Stimulated activated CD8-positive, alpha-beta memory T cell treated with anti-CD3 and anti-CD28 coated beads, Interleukin-12 subunit alpha, Interleukin-12 subunit beta, amount 100 ng/mL, for 24 hours (primary cell): ENCODE measurements around the gene SLC17A7.
"Not testable (repeated sequence)": the region's sequence is repeated elsewhere in the genome, so short reads cannot be mapped to it uniquely, and the experiment has no call there.

Experiments
- DNase-seq: peaks from one replicate; pipeline ENCODE4 v3.0.0-alpha.2; 2020; ENCODE audit errors: extremely low read depth

The SLC17A7 gene

GRCh38 chr19:49444100-49444700 is 2.9 kb upstream of the SLC17A7 start:
- DNase-seq: not testable (repeated sequence)

GRCh38 chr19:49443366-49444099 is 2.2 kb upstream of the SLC17A7 start:
- DNase-seq: peak; percentile 84

GRCh38 chr19:49442771-49443365 is 1.5 kb upstream of the SLC17A7 start:
- no peak for DNase-seq

GRCh38 chr19:49442354-49442753 is 1.0 kb upstream of the SLC17A7 start:
- no peak for DNase-seq

- no peak for DNase-seq
Observed at GRCh38 chr19:49441960-49442350, 628 bp upstream of the SLC17A7 start.

GRCh38 chr19:49440439-49441209 is 703 bp downstream of the SLC17A7 start:
- DNase-seq: no peak

GRCh38 chr19:49439836-49440235 is 1.5 kb downstream of the SLC17A7 start:
- no peak for DNase-seq

- DNase-seq: no peak
Observed at GRCh38 chr19:49438261-49438660, 3.1 kb downstream of the SLC17A7 start.

GRCh38 chr19:49437231-49437630 is 4.1 kb downstream of the SLC17A7 start:
- no peak for DNase-seq

GRCh38 chr19:49436381-49437017 is 4.8 kb downstream of the SLC17A7 start:
- DNase-seq: no peak

- DNase-seq: no peak
Observed at GRCh38 chr19:49435670-49436069, 5.7 kb downstream of the SLC17A7 start.

- DNase-seq: no peak
Observed at GRCh38 chr19:49434907-49435583, 6.3 kb downstream of the SLC17A7 start.

- DNase-seq: no peak
Observed at GRCh38 chr19:49433240-49433901, 8.0 kb downstream of the SLC17A7 start.

- no peak for DNase-seq
Observed at GRCh38 chr19:49432141-49433073, 8.9 kb downstream of the SLC17A7 start.

GRCh38 chr19:49431330-49431749 is 10.0 kb downstream of the SLC17A7 start:
- no peak for DNase-seq

- DNase-seq: no peak
Observed at GRCh38 chr19:49430678-49431329, 10.5 kb downstream of the SLC17A7 start.

- no peak for DNase-seq
Observed at GRCh38 chr19:49430172-49430677, 11.1 kb downstream of the SLC17A7 start.

GRCh38 chr19:49428547-49429451 is 12.5 kb downstream of the SLC17A7 start:
- DNase-seq: no peak
